GM12801 (cell line): ENCODE results near the gene IQSEC3.

Experiments
- CTCF ChIP-seq: IDR thresholded peaks from one replicate; pipeline ENCODE4 v1.5.1; 2011; ENCODE audit warnings: control low read depth; ENCODE audit not compliant: insufficient read length; ENCODE audit errors: extremely low read depth

The IQSEC3 gene

GRCh38 chr12:212415-212714, 145.8 kb downstream of the IQSEC3 start:
- no peak for TF ChIP-seq CTCF

GRCh38 chr12:212715-213526, 146.4 kb downstream of the IQSEC3 start:
- no peak for TF ChIP-seq CTCF

GRCh38 chr12:213527-213932, 147.0 kb downstream of the IQSEC3 start:
- no peak for TF ChIP-seq CTCF

GRCh38 chr12:214003-214741, 147.6 kb downstream of the IQSEC3 start, which contains the start of gene SLC6A12:
Gene SLC6A12 (minus strand): TSS chr12:214157. CDS start chr12:209986, 4,171 bp downstream.
- no peak for TF ChIP-seq CTCF

GRCh38 chr12:215116-215515, 148.5 kb downstream of the IQSEC3 start:
- no peak for TF ChIP-seq CTCF

GRCh38 chr12:218221-218620, 151.7 kb downstream of the IQSEC3 start:
- no peak for TF ChIP-seq CTCF

- TF ChIP-seq CTCF, result no peak
These were observed 152.4 kb downstream of the IQSEC3 start for GRCh38 chr12:218728-219590.
